GOT3 (cell line): ENCODE measurements around the gene SEMA7A.

Source experiments
- DNase-seq: peaks from one replicate; lab custom pipeline; 2025; ENCODE audit warnings: mixed read lengths; lab: John Stamatoyannopoulos, UW

Gene SEMA7A

DNA sequence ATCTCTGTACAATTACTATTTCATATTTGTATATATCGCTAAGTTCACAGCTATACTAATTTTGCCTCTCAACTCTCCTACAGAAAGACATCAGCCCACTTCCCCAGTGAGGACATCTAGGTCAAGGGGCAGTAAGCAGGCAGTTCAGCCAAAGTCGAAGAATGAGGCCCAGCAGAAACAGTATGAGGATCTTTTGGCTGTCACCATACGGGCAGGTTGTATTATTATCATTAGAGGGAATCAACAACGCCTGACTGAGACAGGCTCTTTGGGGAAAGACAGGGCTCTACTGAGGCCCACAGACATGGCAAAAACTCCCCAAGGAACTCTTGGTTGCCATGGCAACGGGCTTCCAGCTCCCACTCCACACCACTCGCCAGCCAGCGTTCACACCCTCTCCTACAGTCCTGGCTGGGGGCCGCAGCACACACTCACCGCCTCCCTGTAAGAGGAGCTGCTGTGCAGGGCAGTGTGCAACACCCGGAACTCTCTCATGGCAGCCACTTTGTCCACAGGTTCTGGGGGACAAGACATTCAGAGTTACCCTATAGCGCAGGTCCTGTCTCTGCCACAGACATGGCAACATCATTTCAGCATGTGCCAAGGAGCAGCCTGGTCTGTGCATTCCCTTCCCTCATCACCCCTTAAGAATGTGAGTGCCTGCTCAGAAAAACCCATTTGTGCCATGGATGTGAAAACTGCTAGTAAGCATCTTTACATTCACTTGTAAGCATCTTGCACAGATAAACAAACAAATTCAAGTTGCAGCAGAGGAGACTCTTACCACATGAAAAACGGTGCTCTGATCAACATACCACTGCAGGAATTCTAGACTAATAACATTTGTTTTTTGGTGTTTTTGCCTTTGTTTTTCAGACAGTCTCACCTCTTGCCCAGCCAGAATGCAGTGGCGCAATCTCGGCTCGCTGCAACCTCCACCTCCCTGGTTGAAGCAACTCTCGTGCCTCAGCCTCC, 18.4 kb upstream of the SEMA7A start:
- DNase-seq, result no peak

DNA sequence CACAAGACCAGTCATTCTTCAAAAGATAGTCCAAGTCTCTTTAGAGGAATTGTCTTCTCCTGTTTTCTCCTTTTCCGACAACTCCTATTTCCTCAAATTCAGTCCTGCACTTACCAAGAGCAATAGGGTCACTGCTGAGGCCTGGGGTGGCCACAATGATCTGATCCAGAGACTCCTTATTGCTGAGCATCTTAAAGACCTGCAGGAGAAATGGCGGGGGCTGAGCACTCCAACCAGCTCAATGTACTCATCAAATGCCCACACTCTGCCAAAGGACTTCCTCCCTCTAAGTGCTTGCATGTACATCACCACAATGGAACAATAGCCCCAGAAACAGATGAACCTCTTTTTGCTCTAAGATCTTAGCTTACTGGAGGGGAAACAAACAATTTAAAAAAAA, 17.6 kb upstream of the SEMA7A start:
- DNase-seq, result no peak

DNA sequence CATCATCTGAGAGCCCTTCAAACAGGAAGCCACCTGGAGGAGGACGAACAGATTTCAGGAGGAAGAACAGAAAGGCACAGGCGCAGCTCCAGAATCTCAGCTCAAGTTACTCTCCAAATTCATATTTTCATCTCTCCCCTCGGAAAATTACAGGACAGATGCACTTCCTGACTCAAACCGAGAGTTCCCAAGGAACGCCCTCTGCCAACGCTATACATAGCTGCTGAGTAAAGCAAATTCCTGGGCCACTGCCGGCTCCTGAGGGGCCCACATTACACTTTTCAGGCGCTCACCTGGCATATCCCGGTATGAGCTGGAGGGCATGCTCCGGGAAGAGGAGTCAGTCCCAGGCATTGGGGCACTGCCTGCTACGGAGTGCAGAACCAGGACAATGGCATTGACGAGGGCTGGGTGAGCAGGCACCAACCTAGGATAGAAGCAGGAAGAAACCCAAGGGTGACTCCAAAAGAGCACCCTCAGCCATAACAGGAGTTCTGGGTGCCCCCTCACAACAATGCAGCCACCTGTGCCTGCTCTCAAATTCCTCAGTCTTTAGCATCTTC, 16.0 kb upstream of the SEMA7A start:
- no peak for DNase-seq

DNA sequence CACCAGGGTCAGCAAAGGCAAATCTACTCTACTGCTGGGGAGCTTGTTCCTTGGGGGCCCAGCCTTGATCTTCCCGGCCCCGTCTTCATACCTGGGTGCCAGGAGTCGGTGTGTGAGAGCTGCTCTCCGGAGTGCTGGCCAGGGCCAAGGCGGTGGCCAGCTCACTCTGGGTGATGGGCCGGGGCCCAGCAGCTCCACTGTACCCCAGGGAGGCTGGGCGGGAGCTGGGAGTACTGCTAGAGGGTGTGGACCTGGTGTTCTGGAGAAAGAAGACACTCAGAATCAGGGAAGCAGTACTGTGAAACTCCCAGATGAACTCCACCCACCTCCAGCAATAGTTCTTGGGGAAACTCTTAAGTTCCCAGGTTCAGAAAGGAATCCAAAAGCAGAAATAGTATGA, 15.3 kb upstream of the SEMA7A start:
- DNase-seq, result no peak

GRCh38 chr15:74445816-74446763, 12.3 kb upstream of the SEMA7A start:
- DNase-seq, result no peak

GRCh38 chr15:74444106-74445062, 10.6 kb upstream of the SEMA7A start:
- DNase-seq, result no peak

DNA sequence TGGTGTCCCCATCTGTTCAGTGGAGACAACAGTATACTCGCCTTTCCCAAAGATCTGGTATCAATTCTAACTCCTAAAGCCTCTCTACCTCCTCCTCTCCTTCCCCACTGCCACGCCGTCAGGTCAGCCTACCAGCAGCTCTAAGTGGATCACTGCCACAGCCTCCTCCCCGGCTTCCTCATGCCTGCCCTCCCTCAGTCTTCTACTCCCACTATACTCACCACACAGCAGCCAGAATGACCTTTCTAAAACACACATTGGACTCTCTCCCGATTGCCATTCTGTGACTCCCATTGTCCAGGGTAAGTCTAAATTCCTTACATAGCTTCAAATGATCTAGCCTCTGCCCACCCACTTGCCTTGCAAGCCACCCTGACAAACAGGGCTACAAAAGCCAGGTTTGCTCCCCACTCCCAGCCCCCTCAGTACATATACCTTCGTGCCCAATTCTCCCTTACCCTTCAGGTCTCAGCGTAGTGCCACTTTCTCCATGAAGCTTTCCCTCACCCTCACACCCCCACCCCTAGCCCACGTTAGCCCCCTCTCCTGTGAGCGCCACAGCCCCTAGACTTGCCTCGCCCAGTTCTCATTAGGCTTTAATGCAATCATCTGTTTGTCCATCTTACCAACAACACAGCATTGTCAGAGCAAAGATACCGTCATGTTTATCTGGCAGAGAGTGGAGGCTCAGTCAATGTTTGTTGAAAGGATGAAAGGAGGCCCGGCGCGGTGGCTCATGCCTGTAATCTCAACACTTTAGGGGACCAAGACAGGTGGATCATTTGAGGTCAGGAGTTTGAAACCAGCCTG, 9.5 kb upstream of the SEMA7A start:
- DNase-seq, result no peak

DNA sequence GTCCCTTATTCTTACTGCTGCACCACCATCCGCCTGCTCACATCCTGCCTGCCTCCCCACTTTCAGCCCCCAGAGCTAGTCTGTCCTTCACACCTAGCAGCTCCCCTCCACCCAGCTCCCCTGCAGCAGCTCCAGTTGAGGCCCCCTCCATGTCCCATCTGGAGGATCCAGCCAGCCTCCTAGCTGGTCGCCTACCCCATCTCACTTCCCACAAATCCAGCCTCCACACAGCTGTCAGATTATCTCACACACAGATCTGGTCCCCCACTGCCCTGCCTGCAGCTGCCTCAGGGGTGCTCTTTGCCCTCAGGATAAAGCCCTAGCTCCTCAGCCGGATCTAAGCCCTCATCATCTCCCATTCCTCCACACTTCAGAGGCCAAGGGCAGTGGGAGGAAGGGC, 8.8 kb upstream of the SEMA7A start:
- no peak for DNase-seq

DNA sequence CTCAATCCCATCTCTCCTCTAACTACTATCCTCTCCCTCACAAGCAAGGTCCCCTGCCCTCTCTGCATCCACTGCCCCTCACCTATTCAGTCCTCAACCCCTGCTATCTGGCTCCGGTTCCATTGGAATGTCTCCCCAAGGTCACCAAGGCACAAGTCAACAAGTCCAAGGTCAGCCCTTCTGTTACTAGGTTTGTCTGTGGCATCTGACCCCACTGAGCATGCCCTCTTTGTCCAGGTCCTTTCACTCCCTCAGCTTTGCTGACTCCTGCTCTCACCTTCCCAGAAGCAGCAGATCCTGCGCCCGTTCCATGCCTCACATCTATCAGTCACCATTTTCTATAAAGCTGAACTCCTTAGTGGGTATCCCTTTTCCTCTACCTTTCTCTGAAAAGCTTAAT, 8.3 kb upstream of the SEMA7A start:
- DNase-seq, result no peak

- no peak for DNase-seq
These were observed 7.6 kb upstream of the SEMA7A start for GRCh38 chr15:74441248-74441941.

- peak; percentile 9 for DNase-seq
These were observed 5.1 kb upstream of the SEMA7A start for GRCh38 chr15:74438721-74439316.

DNA sequence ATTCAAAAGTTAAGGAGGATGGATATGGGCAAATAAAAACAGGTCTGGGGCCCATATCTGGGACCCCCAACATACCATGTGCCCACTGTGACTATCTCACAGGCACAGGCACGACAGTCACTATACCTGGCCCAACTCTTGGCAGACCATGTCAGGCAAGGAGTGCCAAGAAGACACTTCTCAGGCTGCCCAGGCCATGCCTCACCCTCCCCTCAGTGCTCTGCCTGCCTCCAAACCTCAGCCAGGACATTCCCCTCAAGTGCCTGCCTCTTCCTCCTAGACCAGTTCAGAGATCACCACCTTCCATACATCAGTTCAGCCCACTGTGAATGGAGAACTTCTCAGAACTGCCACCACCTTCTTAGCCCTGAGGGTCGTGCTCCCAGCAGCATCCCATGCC, 4.4 kb upstream of the SEMA7A start:
- no peak for DNase-seq

GRCh38 chr15:74434263-74435136, 742 bp upstream of the SEMA7A start:
- DNase-seq, result no peak

DNA sequence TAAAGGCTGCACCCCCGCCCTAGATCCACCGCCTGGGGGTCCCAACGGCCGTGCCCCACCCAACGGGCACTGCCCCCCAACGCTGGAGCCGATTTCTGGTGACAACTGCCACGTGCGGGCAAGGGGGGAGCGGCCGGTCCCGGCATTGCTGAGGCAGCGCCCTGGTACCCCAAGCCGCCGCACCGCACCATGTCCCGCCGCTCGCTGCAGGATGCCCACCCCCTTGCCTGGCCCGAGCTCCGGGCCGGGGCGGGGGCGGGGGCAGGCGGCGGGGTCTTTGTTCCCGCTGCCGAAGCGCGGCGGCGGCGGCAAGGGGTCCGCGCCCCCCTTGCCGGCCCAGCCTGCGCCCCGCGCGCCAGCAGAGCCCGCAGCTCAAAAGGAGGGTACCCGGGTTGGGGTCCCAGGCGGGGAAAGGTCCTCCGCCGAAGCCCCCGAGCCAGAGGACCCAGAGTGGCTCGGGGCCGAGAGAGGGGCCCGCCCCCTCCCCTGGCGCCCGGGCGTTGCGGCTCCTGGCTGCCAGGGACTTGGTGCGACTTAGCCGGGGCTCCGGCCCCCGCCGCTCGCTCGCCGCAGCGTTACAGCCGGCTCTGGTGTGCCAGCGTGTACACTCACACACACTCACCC, 678 bp downstream of the SEMA7A start:
- DNase-seq, result no peak

GRCh38 chr15:74432271-74432967, 1.3 kb downstream of the SEMA7A start:
- no peak for DNase-seq

- DNase-seq, result no peak
These were observed 2.1 kb downstream of the SEMA7A start for GRCh38 chr15:74431645-74432044.

DNA sequence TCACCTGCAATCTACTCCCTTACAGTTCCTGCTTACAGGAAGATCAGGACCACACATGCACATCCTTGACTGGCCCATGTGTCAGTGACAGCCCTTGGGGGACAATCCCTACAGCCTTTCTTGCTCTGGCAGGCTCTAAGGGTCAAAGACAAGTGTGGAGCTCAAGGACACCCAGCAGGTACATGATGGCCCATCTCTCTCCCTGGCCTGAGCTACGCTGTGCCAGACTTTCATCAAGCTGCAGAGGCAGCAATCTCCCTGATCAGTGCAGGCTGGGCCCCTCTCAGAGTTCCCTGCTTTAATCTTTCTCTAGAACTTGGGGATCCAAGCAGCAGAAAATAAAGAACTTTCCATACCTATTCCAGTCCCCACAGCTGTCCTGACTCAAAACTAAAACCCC, 2.6 kb downstream of the SEMA7A start:
- no peak for DNase-seq
